ENCODE measurements around the gene AMPD3. TPM values are rescaled to one million over a fixed set of nuclear protein-coding genes. Genes with fewer than 3 reads are reported as not detected.

AMPD3 gene
- 27.1 and 27.2 TPM in 2 replicates for total RNA-seq

DNA sequence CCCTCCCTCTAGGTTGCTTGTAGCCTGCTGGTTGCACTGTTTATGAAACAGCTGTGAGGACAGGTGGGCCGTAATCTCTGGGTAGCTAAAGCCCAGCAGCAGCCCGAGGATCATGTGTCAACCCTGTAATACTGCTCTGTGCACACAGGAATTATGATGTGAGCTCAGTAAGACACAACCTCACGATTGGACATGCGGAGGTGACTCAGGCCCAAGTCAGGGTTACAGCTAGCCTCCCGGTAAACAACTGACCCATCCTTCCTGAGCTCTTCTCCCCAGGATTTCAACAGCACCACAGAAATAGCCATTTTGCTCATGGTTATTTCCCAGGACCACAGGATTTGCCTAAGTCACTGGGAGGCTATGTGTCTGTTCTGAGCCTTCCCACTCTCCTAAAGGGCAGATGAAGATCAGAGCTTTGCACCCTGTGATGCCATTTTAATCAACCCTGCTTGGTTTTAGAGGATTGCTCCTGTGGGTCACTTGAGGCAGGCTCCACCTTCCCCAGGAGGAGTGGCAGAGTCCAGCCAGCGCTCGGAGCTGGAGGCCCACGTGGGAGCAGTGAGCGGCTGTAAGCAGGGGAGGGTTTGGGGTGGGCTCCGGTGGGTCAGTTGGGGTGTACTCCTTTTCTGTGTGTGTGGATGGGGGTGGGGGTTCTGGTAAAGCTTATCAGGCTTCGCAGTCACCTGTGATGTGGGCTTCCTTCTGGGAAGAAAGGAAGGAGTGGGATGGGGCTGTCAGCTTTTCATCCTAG, at the start of gene AMPD3:
TSS of gene AMPD3 (plus strand) at position 387 of the 754 bp plus-strand sequence. CDS start 6,256 bp downstream, outside the sequence.
- intact Hi-C loops (cut with micrococcal nuclease), result loop anchor here (5.0 to 10.0 kb wide), 5 partner anchors 840 to 1770 kb away; partner anchors contain the start of genes RPL27A, TMEM9B, TRIM66 and ZNF143

DNA sequence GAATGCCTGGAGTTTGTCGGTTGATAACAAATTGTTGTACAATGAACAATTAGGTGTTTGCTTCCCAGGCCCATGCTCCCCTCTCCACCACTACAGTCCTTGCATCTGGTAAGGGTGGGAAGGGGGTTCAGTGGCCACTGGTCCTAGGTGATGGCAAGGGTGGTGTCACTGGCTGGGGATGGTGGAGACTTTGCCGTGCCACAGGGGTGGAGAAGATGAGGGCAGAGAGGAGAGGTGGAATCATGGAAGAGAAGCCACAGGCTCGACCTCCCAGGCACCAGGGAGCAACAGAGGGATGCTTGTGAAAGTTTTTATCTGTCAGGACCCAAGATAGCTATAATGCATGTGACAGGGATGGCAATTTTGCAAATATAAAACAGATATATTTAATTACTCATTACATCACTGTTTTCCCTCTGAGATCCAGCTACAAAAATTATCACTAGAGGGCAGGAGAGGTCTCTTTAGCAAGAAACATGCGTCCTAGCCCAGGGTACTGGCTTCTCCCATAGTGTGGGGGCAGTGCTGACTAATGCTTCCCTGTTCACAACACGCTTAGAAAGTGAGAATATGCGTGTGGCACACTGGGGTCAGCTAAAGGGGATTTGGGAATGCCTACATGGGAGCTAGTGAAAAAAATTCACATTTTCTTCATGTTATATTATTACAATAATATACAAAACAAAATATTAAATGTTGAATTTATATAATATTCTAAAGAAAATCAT, 49.0 kb upstream of the AMPD3 start:
- intact Hi-C loops (cut with micrococcal nuclease), result loop anchor here (1.0 kb wide), 3 partner anchors 135 to 329 kb away; partner anchors contain the start of gene RNF141

DNA sequence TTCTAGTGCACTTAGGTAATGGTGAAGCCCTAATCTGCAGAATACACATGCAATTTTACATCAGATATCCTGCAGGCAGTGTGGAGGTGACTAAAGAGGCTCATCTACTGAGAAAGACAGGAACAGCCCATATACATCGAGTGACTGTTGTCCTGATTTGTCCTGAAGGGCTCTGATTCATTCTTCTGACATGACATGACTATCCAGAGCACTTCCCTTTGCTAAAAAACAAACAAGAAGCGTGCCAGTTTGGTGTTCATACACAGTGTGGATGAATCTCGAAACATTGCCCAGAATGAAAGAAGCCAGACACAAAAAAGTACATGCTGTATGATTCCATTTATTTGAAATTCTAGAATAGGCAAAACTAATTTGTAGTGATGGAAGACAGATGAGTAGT, 48.0 kb upstream of the AMPD3 start:
- intact Hi-C loops (cut with micrococcal nuclease), result no loop called here

DNA sequence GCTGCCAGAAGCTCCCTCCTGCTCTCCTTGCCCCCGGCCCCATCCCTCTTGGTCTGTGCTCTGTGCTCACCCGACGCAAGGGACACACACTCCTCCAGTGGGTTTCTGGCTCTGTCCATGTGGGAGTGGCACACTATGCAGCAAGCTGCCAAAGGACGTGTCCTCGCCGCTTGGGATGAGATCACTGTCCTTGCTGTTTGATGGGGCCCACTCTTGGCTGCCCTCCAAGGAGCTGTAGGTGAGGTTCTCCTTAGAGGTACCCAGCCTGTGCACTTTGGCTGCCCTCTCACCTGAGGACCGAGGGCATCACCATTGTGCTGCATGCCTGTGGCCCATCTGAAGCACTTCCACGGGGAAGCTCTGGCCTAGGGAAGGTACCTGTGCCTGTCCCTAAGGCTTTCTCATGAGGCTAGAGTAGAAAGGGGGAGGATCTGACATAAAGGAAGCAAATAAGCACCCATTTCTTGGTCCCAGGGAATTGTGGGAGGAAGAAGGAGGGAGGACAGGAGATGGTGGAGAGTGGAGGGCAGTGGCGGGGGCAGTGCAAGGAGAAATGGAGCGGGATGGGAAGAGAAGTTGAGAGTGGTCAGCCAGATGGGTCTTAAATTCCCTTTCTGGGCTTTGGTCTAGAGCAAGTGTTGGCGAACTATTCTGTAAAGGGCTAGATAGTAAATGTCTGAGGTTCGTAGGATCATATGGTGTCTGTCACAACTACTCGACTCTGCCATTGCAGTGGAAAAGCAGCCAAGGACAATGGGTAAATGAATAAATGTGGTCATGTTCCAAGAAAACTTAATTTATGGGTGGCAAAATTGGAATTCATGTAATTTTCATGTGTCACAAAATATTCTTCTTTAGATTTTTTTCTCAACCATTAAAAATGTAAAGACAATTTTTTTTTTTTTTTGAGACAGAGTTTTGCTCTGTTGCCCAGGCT, 47.0 kb upstream of the AMPD3 start:
- intact Hi-C loops (cut with micrococcal nuclease), result no loop called here

DNA sequence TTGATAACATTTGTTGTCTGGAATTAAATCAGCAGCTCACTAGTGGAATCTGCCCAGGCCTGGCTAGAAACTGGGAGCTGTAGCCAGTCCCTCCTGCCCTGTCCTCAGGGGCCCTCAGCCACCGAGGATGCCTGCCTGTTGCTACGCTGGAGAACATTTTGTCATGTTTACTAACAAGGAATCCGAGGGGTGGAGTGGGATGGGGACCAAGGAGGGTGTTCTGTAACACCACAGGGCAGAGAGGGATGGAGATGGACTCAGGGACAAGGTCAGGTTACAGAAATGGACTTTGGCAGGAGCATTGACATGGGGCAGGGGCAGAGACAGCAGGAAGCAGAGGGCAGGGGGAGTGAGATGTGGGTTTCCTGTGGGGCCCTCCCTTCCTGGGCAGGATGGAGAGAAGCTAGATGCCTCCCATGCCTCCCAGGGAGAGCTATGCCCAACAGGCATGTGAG, 45.8 kb upstream of the AMPD3 start:
- intact Hi-C loops (cut with micrococcal nuclease), result no loop called here

DNA sequence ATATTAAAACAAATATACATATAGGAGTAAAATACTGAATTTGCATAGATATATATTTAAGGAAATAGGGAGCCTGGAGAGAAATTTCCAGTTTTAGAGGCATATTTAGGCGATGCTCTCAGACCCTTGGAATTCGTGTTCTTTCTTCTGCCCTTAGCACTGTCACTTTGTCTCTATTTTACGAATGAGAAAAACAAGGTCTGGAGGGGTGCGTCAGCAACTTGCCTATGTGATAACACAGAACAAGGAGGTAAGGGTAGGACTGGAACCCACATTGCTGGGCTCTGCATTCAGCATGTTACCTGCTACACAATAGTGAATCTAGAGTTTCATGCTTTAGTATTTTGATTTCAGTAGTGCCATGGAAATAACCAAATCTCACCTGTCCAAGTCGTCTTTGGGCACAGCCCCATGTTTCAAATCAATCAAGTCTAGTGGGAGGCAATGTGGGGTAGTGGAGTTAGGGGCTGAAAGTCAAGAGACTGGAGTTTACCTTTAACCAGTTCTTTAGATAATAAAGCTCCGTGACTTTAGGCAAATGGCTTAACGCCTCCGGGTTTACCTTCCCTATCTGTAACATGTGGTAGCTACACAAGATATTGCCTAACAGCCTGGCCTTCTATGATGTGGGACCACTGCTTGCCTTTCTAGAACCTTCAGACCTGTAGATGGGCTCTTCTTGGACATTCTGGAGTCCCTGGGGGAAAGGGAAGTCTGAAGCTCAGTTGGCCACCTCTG, 44.8 kb upstream of the AMPD3 start:
- intact Hi-C loops (cut with micrococcal nuclease), result no loop called here

DNA sequence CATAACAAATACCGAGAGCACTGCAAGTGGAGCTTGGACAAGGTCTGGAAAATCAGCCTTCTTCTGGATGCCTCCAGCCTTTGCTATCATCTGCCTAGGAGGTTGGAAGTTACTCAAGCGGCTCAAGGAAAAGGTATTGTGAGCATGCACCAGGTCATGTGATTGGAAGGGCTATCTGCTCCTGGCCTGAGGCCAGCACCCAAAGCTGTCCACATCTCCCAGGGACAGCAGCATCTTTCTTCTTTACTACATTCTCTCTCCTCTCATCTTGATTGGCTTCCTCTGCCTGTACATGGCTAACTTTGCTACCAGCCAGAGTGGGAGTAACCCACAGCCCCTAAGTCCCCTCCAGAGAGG, 44.2 kb upstream of the AMPD3 start:
- intact Hi-C loops (cut with micrococcal nuclease), result no loop called here

DNA sequence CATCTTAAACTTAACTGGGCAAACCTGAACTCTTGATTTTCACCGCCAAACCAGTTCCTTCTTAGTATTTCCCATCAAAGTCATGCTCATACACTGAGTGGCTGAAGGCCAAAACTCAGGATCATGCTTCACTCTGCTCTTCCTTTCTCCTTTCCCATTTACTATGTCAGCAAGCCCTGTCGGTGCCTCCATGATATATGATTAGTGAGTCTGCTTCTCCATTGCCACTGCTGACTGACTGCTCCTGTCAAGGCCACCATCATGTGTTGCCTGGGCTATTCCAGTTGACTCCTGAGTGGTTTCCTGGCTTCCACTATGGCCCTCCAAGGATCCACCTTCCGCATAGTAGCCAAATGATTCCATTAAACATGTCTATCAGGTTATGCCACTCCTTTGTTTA, 42.8 kb upstream of the AMPD3 start:
- intact Hi-C loops (cut with micrococcal nuclease), result no loop called here

DNA sequence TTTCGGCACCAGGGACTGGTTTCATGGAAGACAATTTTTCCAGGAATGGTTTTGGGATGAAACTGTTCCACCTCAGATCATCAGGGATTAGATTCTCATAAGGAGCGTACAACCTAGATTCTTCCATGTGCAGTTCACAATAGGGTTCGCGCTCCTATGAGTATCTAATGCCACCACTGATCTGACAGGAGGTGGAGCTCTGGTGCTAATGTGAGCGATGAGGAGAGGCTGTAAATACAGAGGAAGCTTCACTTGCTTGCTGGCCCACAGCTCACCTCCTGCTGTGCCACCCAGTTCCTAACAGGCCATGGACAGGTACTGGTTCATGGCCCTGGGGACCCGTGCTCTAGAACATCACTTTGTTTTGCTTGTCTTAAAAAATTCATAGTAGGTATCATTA, 41.8 kb upstream of the AMPD3 start:
- intact Hi-C loops (cut with micrococcal nuclease), result loop anchor here (1.0 kb wide), 4 partner anchors 43 to 322 kb away; partner anchors contain the start of gene RNF141

DNA sequence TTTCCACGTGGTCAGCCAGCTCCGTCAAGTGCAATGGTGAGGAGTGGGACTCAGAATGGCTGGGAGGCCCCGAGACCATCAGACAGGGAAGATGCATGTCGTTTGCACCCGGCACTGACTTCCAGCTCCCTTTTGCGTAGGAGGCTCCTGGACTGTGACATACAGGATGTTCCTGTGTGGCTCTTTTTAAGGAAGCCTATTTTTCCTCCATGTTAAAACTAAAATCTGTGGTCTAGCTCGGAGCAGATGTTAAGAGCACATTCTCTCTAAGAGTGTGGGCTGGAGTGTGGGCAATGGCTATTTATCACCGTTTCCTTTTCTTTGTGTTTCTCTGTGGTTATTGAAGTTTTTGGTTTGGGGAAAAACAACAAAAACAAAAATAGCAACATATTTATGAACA, 40.9 kb upstream of the AMPD3 start:
- intact Hi-C loops (cut with micrococcal nuclease), result no loop called here

DNA sequence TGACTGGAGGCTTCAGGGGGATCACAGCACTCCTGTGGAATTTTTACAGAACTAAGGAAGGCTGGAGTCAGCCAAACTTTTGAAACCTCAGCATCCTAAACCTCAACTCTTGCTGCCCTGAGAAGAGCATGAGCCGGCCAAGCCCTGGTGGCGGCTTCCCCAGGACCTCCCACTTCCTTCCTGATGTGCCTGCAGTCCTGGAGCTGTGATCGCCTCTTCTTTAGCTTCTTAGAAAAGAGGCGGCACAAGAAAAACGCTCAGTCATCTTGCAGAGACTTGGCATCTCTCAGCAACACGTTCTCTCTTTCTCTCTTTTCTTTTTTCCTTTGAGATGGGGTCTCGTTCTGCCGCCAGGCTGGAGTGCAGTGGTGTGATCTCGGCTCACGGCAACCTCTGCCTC, 40.4 kb upstream of the AMPD3 start:
- intact Hi-C loops (cut with micrococcal nuclease), result no loop called here

DNA sequence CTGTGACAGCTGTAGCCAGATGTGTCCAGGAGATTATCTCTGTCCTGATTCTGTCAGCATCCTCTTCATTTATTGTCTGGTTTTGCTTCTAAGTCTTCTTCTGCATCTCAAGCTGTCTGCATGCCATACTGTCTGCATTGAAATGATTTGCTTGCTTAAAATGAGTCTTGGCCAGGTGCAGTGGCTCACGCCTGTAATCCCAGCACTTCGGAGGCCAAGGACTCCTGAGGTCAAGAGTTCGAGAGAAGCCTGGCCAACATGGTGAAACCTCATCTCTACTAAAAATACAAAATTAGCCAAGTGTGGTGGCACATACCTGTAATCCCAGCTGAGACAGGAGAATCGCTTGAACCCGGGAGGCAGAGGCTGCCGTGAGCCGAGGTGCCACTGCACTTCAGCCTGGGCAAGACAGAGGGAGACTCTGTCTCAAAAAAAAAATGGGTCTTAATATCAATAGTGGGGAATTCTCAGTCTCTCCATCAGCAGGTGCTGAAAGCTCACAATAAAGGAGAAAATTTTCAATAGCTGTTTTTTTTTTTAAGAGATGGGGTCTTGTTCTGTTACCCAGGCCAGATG, 39.2 kb upstream of the AMPD3 start:
- intact Hi-C loops (cut with micrococcal nuclease), result no loop called here

DNA sequence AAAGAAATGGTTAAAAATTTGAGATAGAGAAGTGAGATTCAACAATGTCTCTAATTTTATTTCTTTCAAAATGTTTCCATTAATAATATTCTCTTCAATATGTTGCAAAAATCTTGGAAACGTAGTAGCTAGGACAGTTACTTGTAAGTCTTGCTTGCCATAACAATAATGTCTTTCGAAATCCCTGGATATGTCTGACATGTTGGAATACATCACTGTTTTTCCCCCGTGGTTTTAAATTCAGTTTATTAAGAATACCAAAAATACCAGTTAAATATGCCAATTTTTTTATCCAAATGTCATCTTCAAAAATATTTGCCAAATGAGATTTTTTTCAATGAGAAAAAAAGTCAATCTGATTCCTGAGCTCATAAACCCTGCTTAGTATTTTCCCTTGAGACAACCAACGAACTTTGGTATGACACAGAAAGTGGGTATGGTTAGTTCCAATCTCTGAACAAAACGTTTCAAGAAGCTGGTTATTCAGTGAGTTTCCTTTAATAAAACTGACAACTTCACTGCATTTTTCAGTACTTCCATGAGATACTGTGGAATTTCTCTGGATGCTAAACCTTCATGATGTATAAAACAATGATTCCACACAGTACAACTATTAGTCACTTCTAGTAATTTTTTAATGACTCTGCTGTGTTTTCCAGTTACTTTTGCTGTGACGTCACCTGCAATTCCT, 36.7 kb upstream of the AMPD3 start:
- intact Hi-C loops (cut with micrococcal nuclease), result loop anchor here (2.0 kb wide), 1 partner anchor 16 kb away; no protein-coding TSS in a partner anchor

DNA sequence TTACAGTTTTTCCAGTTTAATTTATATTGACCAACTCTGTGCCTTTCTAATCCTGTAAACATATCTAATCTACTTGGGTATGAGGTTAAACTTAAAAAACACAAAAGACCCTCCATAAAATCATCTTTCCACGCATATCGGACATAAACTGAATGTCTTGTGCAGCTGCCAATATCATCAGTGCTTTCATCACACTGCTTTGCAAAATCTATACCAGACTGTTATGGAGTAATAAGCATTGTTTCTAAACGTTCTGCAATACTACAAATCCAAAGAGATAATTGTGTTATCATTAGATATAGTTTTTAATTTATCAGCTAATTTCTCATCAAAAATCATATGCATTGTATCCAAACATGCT, 36.1 kb upstream of the AMPD3 start:
- intact Hi-C loops (cut with micrococcal nuclease), result loop anchor here (2.0 kb wide), 1 partner anchor 16 kb away; no protein-coding TSS in a partner anchor

DNA sequence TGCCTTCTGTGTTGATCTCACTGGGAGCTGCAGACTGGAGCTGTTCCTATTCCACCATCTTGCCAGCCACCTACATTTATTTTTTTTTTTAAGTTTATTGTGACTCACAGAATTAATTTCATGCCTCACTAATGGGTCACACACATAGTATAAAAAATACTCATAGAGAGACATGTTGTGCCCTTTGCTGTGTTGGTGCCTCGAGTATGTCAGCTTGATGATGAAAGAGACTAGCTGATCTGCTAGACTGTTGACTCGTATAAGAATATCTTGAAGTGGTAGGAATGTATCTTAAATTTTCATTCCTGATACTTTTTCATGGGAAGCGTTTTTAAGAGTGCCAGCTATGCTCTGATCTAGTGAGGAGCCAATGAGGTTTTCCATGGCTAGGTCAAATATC, 28.6 kb upstream of the AMPD3 start:
- intact Hi-C loops (cut with micrococcal nuclease), result no loop called here

DNA sequence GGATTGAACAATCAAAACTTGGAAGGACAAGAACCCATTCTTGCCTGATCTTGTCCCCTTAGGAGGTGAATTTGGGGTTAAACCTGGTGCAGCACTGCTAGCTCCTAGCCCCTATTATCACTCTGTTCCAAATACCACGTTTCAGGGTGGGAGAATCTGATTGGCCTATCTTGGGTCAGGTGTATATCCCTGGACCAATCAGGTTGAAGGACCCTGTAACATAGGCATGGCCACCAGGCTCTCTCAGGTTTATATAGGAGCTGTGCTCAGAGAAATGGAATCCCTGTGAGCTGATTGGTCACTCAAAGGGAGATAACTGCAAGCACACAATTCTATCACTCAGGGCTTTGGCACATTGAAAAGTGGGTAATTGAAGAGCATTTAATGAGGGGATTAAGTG, 26.6 kb upstream of the AMPD3 start:
- intact Hi-C loops (cut with micrococcal nuclease), result no loop called here

DNA sequence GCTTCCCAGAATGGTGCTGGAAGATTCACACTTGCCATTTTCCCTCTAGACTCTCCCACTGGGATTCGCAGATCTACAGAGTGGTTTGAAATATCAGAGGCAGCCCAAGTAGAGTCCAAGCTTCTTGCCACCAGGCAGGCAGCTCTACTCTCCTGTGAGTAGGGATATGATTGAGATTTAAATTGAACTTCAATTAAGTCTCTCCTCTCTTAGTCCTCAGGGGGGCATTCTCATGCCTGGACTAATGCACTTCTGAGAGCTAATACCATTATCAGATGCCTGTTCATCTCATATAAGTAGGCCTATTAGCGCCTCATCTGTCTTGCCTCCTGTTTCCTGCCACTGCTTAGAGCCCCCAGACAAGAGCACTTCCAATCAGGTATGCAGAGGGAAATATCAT, 25.5 kb upstream of the AMPD3 start:
- intact Hi-C loops (cut with micrococcal nuclease), result no loop called here

DNA sequence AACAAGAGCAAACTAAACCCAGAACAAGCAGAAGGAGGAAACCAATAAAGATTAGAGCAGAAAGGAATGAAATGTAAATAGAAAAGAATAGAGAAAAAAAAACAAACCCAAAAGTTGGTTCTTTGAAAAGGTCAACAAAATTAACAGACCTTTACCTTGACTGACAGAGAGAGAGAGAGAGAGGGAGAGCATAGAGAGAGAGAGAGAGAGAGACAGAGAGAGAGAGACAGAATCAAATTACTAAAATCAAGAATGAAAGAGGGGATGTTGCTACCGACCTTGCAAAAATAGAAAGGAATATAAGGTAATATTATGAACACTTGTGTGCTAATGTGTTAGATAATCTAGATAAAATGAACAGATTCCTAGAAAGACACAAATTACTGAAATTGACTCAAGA, 22.6 kb upstream of the AMPD3 start:
- intact Hi-C loops (cut with micrococcal nuclease), result no loop called here

DNA sequence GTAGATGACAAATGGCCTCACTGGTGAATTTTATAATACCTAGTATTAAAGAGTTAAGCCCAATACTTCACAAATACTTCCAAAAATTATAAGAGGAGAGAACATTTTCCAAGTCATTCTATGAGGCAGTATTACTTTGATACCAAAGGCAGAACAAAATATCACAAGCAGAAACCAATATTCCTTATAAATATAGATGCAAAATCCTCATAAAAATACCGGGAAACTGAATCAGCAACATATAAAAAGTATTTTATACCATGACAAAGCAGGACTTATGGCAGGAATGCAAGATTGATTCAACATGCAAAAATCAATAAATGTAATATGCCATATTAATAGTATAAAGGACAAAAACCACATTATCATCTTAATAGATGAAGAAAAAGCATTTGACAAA, 22.1 kb upstream of the AMPD3 start:
- intact Hi-C loops (cut with micrococcal nuclease), result no loop called here

DNA sequence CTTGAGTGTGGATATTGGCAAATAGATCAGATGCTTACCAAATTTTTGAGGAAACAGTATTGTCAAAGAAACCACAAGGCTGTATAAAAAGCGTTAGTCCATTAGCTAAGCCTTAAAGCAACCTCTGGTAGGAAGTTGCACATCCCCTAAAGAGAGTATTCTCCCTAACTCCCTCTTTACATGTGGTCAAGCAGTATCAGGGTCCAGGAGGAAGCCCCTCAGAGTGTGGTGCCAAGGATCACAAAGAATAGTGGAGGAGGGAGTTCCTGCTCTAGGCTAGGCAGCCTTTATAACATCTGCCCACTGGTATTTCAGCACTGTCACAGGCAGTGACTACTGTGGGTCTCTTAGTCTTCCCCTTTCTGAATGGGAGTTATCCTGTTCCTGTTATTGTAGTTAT, 18.8 kb upstream of the AMPD3 start:
- intact Hi-C loops (cut with micrococcal nuclease), result no loop called here
